AML-193 (cell line): ENCODE data around the gene KCNJ15.
A peak's percentile ranks its signal among the peaks of the same experiment; 100 is the strongest.

Source experiments
- DNase-seq, 2 experiments: peaks; one replicate each; lab custom pipeline; 2025; lab: John Stamatoyannopoulos, UW

The KCNJ15 gene

DNA sequence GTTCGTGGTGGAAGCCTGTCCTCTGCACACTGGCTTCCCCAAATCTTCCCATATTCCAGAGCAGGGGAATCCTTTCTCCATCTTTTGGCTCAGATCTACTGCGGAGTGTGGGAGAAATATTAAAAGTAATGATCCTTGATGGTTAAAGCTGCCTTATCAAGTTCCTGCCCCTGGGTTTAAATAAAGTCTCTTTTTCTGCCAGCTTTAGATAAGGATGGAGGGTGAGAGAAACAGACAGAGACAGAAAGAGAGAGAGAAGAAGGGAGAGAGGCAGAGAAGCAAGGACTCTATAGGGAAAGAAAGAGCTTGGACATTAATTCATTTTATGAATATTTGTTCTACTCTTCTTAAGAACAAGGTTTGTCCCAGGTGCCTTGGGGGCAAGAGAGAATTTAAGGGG, 98.0 kb downstream of the KCNJ15 start:
- DNase-seq, result no peak

DNA sequence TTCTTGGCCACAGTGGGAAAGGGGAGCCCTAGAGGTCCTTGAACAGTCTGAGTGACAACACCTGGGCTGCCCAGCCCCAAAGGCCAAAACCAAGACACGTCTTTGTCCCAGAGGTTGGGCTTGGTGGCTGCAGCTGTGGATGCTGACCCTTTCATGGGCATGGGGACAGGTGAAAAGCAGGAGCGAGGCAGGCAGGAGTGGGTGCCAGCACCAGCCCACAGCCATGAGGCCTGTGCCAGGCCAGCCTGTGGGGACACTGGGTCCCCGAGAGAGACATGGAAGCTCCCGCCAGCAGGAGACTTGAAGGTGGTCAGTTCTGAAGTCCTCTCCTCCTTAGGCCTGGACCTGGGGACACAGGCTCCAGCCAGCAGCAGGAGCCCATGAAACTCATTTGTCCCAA, 98.6 kb downstream of the KCNJ15 start:
- DNase-seq, result no peak

DNA sequence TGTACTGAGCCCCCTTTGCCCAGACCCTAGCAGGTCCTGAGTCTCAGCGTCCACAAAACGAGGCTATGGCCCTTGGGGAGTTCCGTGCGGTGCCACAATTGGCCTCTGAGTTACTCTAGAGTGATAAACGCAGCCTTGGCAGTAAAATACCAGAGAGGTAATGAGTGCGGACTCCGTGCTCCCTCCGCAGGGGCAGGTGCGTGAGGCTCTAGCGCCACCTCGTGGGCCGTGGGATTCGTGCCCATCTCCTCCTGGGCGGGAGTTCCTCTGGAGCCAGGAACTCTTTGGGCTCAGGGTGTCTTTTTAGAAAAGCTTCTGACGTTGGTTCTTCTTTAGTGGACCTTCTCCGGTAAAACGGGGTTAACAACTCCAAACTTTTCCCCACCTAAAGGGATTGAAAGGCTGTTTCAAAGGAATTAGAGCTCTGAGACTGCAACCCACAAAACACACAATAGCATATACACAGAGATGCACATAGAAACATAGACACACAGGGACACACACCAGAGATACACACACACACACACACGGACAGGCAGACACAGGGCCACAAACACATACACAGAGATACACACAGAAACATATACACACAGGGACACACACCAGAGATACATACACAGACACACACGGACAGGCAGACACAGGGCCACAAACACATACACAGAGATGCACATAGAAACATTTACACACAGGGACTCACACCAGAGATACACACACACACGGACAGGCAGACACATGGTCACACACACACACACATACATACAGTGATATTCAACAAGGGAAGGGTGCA, 99.4 kb downstream of the KCNJ15 start:
- peak; percentile 48 to 69 for DNase-seq
